A549 (cell line): ENCODE results near the gene WTAP.

Experiments
- CHD4 ChIP-seq: fragments of 200-600 bp; sonication (generic); IDR thresholded peaks from 2 replicates; pipeline ENCODE4 v1.6.1; 2016; ENCODE audit warnings: antibody characterized with exemption, mild to moderate bottlenecking, borderline replicate concordance
- CTCF ChIP-seq: fragments of >200 bp; sonication (Bioruptor Twin); formaldehyde crosslinking; IDR thresholded peaks from 3 replicates; pipeline ENCODE4 v1.5.1; 2016
- HDAC2 ChIP-seq: fragments of 200-600 bp; sonication (generic); IDR thresholded peaks from 2 replicates; pipeline ENCODE4 v1.6.1; 2016
- JUN ChIP-seq, 2 experiments: fragments of >200 bp; sonication (Bioruptor Twin); formaldehyde crosslinking; IDR thresholded peaks; 2 replicates in 1 of 2; 3 replicates in 1 of 2; pipeline ENCODE4 v1.6.1; 2016 to 2017
- MAFK ChIP-seq: fragments of 450-650 bp; IDR thresholded peaks from 2 replicates; pipeline ENCODE4 v1.6.1; 2014; ENCODE audit not compliant: partially characterized antibody
- POLR2A ChIP-seq: IDR thresholded peaks from 2 replicates; pipeline ENCODE4 v1.6.1; 2012; ENCODE audit warnings: mild to moderate bottlenecking, low read length
- POLR2AphosphoS2 ChIP-seq: conservative IDR thresholded peaks from 2 replicates; pipeline ENCODE4 v1.6.1; 2012; ENCODE audit warnings: low read length, improper control_type of control experiment, inconsistent platforms
- RAD21 ChIP-seq, 2 experiments: fragments of >200 bp in 1 of 2; sonication (Bioruptor Twin) in 1 of 2; formaldehyde crosslinking in 1 of 2; IDR thresholded peaks in 1 of 2; conservative IDR thresholded peaks in 1 of 2; 2 replicates in 1 of 2; 3 replicates in 1 of 2; pipeline ENCODE4 v1.6.1; 2012 to 2018; ENCODE audit warnings: inconsistent platforms in 1 of 2
- REST ChIP-seq: fragments of 200-600 bp; sonication (generic); IDR thresholded peaks from 2 replicates; pipeline ENCODE4 v1.6.1; 2016; ENCODE audit warnings: antibody characterized with exemption, mild to moderate bottlenecking, moderate library complexity
- ZC3H11A ChIP-seq: fragments of 450-650 bp; IDR thresholded peaks from 2 replicates; pipeline ENCODE4 v1.6.1; 2014; ENCODE audit warnings: antibody characterized with exemption, mild to moderate bottlenecking
- ZNF302 ChIP-seq: fragments of 250-450 bp; sonication (Bioruptor Pico); IDR thresholded peaks from 2 replicates; pipeline ENCODE4 v1.9.0; 2021; ENCODE audit warnings: inconsistent platforms, mild to moderate bottlenecking, moderate library complexity

DNA sequence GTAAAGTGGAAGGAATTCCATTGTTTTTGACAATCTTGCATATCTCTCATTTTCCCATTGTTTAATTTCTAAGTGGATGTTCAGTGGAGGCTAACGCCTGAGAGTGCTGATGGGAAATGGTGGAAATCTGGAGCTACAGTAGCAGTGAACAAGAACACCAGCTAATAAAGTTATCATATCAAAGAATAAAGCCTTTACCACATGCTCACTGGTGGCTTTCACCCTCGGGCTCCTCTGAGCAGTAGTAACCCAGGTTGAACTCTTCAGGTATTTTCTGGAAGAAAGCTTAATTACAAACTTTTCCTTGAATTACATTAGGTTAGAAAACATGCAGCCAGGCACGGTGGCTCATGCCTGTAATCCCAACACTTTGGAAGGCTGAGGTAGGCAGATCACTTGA lies 24.1 kb downstream of the WTAP start:
- no peak for TF ChIP-seq POLR2AphosphoS2
- TF ChIP-seq CTCF = no peak
- no peak for TF ChIP-seq RAD21 (conservative IDR thresholded peaks at IDR 0.05 in 1 of 2, IDR thresholded peaks at IDR 0.05 in 1 of 2)
- no peak for TF ChIP-seq MAFK
- TF ChIP-seq POLR2A = no peak
- no peak for TF ChIP-seq CHD4
- no peak for TF ChIP-seq REST
- TF ChIP-seq JUN (IDR thresholded peaks at IDR 0.05) = no peak
- TF ChIP-seq ZNF302 (CRISPR knock-in tag) = no peak
- TF ChIP-seq HDAC2 = no peak
- no peak for TF ChIP-seq ZC3H11A
